ENCODE data around the gene POU2F2.

GRCh38 chr19:42105368-42105767, 26.9 kb downstream of the POU2F2 start:
- TF ChIP-seq CTCF (IDR thresholded peaks at IDR 0.05): no peak
- TF ChIP-seq POLR2A (IDR thresholded peaks at IDR 0.05): no peak

All from adrenal gland (tissue), 5 donors.